ENCODE data around the gene ZNF136. TPM values are rescaled to one million over a fixed set of nuclear protein-coding genes. Genes with fewer than 3 reads are reported as not detected.

Gene ZNF136
- total RNA-seq, 1 donor from 2014 or later: 17.8 TPM

DNA sequence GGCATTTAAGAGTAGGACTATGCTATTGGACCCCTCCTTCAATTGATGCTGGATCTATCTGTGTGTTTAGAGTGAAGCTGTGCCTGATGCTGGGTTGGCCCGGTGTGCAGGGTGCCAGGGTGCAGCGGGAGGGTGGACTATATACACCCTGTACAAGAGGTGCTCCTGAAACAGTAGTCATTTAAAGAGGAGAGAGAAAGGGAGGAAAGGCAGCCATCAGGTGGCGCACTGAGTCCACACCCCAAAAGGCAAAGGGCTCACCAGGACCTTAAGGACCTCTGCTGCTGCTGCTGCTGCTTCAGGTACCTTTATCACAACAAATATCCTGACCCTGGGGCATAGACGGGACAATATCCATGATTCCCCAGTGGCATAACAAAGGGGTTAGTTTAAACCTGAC is 39.4 kb downstream of the ZNF136 start:
- Histone ChIP-seq H2AFZ (replicated peaks) (no peak overlapping the region), H3K36me3 (peaks cover 4% of the 10 kb centered on the region), H3K4me1 (no peaks in the 10 kb centered on the region), H3K4me2 (no peak overlapping the region), H3K27ac (no peak overlapping the region), H3F3A (ENCODE audit: low read depth) (no peaks in the 10 kb centered on the region), H3K9me3 (ENCODE audit: low read depth) (peaks cover 26% of the 10 kb centered on the region), H3K79me2 (ENCODE audit: low read depth) (no peaks in the 10 kb centered on the region), H3K4me3 (no peak overlapping the region), H4K20me1 (ENCODE audit: low read depth) (no peaks in the 10 kb centered on the region), H3K27me3 (no peaks in the 10 kb centered on the region), H3K9ac (no peak overlapping the region)
- DNase-seq (ENCODE audit: low spot score): peak; percentile 48
- Mint-ChIP-seq H3K4me3 (no peak overlapping the region), H3K4me1 (no peaks in the 10 kb centered on the region), H3K27ac (no peak overlapping the region), H3K9me3 (peaks cover 77% of the 10 kb centered on the region), H3K36me3 (peaks cover 35% of the 10 kb centered on the region), H3K27me3 (ENCODE audit: insufficient read depth, low read depth) (no peaks in the 10 kb centered on the region)
- TF ChIP-seq, protein P1, sequence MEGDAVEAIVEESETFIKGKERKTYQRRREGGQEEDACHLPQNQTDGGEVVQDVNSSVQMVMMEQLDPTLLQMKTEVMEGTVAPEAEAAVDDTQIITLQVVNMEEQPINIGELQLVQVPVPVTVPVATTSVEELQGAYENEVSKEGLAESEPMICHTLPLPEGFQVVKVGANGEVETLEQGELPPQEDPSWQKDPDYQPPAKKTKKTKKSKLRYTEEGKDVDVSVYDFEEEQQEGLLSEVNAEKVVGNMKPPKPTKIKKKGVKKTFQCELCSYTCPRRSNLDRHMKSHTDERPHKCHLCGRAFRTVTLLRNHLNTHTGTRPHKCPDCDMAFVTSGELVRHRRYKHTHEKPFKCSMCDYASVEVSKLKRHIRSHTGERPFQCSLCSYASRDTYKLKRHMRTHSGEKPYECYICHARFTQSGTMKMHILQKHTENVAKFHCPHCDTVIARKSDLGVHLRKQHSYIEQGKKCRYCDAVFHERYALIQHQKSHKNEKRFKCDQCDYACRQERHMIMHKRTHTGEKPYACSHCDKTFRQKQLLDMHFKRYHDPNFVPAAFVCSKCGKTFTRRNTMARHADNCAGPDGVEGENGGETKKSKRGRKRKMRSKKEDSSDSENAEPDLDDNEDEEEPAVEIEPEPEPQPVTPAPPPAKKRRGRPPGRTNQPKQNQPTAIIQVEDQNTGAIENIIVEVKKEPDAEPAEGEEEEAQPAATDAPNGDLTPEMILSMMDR (IDR thresholded peaks at IDR 0.05): peak; percentile 49
- TF ChIP-seq EZH2phosphoT487 (IDR thresholded peaks at IDR 0.05): no peak

DNA sequence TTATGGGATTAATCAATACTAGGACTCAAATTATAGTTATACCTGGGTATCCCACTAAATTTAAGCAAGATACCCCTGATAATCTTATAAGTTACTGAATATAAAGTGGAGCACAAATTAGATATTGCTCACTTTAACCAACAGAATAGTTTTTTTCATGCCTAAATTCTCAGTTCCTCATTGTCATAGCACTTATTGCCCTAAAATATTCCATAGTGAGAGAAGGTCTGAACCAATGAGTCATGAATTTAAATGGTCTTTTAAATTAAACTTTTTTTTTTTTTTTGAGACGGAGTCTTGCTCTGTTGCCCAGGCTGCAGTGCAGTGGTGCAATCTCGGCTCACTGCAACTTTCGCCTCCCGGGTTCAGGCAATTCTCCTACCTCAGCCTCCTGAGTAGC is 42.4 kb downstream of the ZNF136 start:
- Histone ChIP-seq H3K9ac (no peak overlapping the region), H3K27ac (no peak overlapping the region), H3K4me2 (no peak overlapping the region), H3K79me2 (ENCODE audit: low read depth) (no peaks in the 10 kb centered on the region), H3K4me1 (no peaks in the 10 kb centered on the region), H3K9me3 (ENCODE audit: low read depth) (peaks cover 38% of the 10 kb centered on the region), H4K20me1 (ENCODE audit: low read depth) (no peaks in the 10 kb centered on the region), H3K36me3 (peaks cover 9% of the 10 kb centered on the region), H3F3A (ENCODE audit: low read depth) (peaks cover 4% of the 10 kb centered on the region), H2AFZ (replicated peaks) (no peak overlapping the region), H3K27me3 (no peaks in the 10 kb centered on the region), H3K4me3 (no peak overlapping the region)
- Mint-ChIP-seq H3K4me3 (no peak overlapping the region), H3K9me3 (peaks cover 81% of the 10 kb centered on the region), H3K4me1 (no peaks in the 10 kb centered on the region), H3K27ac (no peak overlapping the region), H3K27me3 (ENCODE audit: insufficient read depth, low read depth) (no peaks in the 10 kb centered on the region), H3K36me3 (peaks cover 44% of the 10 kb centered on the region)
- TF ChIP-seq EZH2 (IDR thresholded peaks at IDR 0.05) (no peak), EZH2phosphoT487 (IDR thresholded peaks at IDR 0.05) (no peak)
- TF ChIP-seq, protein P1 (IDR thresholded peaks at IDR 0.05): no peak
- DNase-seq (ENCODE audit: low spot score): no peak

DNA sequence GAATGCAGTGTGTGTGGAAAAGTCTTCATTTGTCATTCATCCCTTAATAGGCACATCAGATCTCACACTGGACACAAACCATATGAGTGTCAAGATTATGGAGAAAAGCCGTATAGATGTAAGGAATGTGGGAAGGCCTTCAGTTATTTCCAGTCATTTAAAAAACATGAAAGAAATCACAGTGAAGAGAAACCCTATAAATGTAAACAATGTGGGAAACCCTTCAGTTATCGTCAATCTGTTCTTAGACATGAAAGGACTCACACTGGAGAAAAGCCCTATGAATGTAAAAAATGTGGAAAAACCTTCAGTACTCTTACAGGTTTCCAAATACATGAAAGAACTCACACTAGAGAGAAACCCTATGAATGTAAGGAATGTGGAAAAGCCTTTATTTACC is 45.3 kb downstream of the ZNF136 start:
- Histone ChIP-seq H3K4me3 (no peak overlapping the region), H3K4me1 (no peaks in the 10 kb centered on the region), H3K79me2 (ENCODE audit: low read depth) (no peaks in the 10 kb centered on the region), H3F3A (ENCODE audit: low read depth) (peaks cover 4% of the 10 kb centered on the region), H3K9me3 (ENCODE audit: low read depth) (peaks cover 47% of the 10 kb centered on the region), H3K36me3 (peaks cover 9% of the 10 kb centered on the region), H3K27me3 (no peaks in the 10 kb centered on the region), H3K27ac (no peak overlapping the region), H3K4me2 (no peak overlapping the region), H3K9ac (no peak overlapping the region), H2AFZ (replicated peaks) (no peak overlapping the region), H4K20me1 (ENCODE audit: low read depth) (no peaks in the 10 kb centered on the region)
- Mint-ChIP-seq H3K4me3 (no peak overlapping the region), H3K9me3 (peaks cover 85% of the 10 kb centered on the region), H3K36me3 (peaks cover 39% of the 10 kb centered on the region), H3K27ac (no peak overlapping the region), H3K4me1 (no peaks in the 10 kb centered on the region), H3K27me3 (ENCODE audit: insufficient read depth, low read depth) (no peaks in the 10 kb centered on the region)
- DNase-seq (ENCODE audit: low spot score): no peak
- TF ChIP-seq, protein P1 (IDR thresholded peaks at IDR 0.05): no peak
- TF ChIP-seq EZH2phosphoT487 (IDR thresholded peaks at IDR 0.05): no peak
- TF ChIP-seq EZH2 (IDR thresholded peaks at IDR 0.05): no peak
